Measurements from ENCODE around the gene TPPP3.

- TF ChIP-seq POLR2A (IDR thresholded peaks at IDR 0.05; ENCODE audit: low read depth, low read length), result no peak
- TF ChIP-seq POLR2AphosphoS5 (IDR thresholded peaks at IDR 0.05; ENCODE audit: low read depth, low read length), result no peak
- no peak for TF ChIP-seq TAF1 (IDR thresholded peaks at IDR 0.05; ENCODE audit: low read depth, low read length)
- no peak for TF ChIP-seq PAX5 (IDR thresholded peaks at IDR 0.05; ENCODE audit: insufficient read depth, low read length, severe bottlenecking)
- no peak for TF ChIP-seq SPI1 (IDR thresholded peaks at IDR 0.05; ENCODE audit: low read depth, low read length)
These were observed 18.0 kb upstream of the TPPP3 start for GRCh38 chr16:67411339-67411738.

Data from GM12891 (cell line).